ENCODE data around the gene NUTM2A. TPM values are rescaled to one million over a fixed set of nuclear protein-coding genes. Genes with fewer than 3 reads are reported as not detected.
A peak's percentile ranks its signal among the peaks of the same experiment; 100 is the strongest.
"Not testable (repeated sequence)": the region's sequence is repeated elsewhere in the genome, so short reads cannot be mapped to it uniquely, and the experiment has no call there.

Gene NUTM2A, protein sequence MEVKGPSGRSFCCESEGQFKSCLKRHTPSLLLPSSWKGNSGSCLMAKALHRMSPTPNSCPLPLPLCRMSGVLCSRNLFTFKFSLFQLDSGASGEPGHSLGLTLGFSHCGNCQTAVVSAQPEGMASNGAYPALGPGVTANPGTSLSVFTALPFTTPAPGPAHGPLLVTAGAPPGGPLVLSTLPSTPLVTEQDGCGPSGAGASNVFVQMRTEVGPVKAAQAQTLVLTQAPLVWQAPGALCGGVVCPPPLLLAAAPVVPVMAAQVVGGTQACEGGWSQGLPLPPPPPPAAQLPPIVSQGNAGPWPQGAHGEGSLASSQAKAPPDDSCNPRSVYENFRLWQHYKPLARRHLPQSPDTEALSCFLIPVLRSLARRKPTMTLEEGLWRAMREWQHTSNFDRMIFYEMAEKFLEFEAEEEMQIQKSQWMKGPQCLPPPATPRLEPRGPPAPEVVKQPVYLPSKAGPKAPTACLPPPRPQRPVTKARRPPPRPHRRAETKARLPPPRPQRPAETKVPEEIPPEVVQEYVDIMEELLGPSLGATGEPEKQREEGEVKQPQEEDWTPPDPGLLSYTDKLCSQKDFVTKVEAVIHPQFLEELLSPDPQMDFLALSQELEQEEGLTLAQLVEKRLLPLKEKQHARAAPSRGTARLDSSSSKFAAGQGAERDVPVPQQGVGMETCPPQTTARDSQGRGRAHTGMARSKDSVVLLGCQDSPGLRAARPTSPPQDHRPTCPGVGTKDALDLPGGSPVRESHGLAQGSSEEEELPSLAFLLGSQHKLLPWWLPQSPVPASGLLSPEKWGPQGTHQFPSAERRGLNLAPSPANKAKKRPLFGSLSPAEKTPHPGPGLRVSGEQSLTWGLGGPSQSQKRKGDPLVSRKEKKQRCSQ
- polyA plus RNA-seq = under 1 TPM in 1 of 3 donors, not detected in 2; 0.11 TPM

DNA sequence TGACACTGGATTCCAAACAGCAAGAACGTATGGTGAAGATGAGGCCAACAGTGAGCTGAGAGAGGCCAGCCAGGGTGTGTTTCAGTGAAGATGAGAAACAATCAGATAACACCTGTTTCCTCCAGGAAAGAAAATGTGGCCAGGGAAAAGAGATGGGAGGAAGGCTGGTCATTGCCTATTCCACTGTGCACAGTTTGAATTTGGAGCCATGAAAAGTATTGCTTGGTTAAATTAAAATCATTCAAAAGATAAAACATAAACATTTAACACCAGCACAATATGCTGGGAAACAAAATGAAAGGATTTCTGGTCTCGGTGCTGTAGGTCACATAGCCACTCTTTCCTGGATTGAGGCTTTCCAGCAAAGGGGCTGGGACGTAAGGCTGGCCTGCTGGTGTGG, at the start of gene NUTM2A:
TSS of gene NUTM2A (plus strand) at position 301 of the 400 bp plus-strand sequence. CDS start 383 bp downstream, outside the sequence.
- not testable (repeated sequence) for H3K36me3 Mint-ChIP-seq; H3K9me3 Mint-ChIP-seq; DNase-seq; H3K4me3 Mint-ChIP-seq; H3K27me3 Mint-ChIP-seq (ENCODE audit: low read depth in 3 of 3); H3K27ac Mint-ChIP-seq; H3K4me1 Mint-ChIP-seq

- H3K4me1 Mint-ChIP-seq; H3K27me3 Mint-ChIP-seq (ENCODE audit: low read depth in 3 of 3); H3K27ac Mint-ChIP-seq; H3K36me3 Mint-ChIP-seq; H3K9me3 Mint-ChIP-seq; DNase-seq; H3K4me3 Mint-ChIP-seq: not testable (repeated sequence)
Measured at GRCh38 chr10:87177587-87177986, 47.7 kb upstream of the NUTM2A start.

- peak overlapping the region in 1 of 6 donors; percentile 9 for H3K27ac Mint-ChIP-seq
- DNase-seq = not testable (repeated sequence)
Measured at GRCh38 chr10:87184421-87184820, 40.8 kb upstream of the NUTM2A start.

DNA sequence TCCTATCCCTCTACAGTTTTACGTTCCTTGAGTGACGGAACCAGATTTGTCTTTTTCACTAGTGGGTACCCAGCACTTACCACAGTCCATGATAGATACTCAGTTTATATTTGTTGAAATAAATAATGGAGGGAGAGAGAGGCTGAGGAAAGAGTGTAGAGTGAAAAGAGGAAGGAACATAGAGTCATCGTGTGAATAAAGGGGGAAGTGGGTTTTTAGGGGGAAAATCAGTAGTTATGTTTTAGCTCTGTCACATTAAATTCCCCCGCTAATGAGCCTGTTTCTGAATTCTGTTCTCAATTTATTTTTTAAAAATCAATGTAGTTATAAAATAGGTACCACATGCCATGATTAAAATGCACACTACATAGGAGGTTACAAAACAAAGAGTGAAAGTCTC, 39.2 kb upstream of the NUTM2A start:
- H3K4me3 Mint-ChIP-seq; H3K27ac Mint-ChIP-seq; H3K4me1 Mint-ChIP-seq; H3K27me3 Mint-ChIP-seq (ENCODE audit: low read depth in 3 of 3); DNase-seq; H3K9me3 Mint-ChIP-seq: not testable (repeated sequence)
- H3K36me3 Mint-ChIP-seq = peaks cover 32 to 45% (median 40%) of the 10 kb centered on the region in 3 donors

More at GRCh38 chr10:87184421-87184820, 40.8 kb upstream of the NUTM2A start:
- H3K4me3 Mint-ChIP-seq; H3K9me3 Mint-ChIP-seq; H3K4me1 Mint-ChIP-seq; H3K27me3 Mint-ChIP-seq (ENCODE audit: low read depth in 3 of 3): not testable (repeated sequence)
- H3K36me3 Mint-ChIP-seq = peaks cover 31 to 44% (median 40%) of the 10 kb centered on the region in 3 donors

DNA sequence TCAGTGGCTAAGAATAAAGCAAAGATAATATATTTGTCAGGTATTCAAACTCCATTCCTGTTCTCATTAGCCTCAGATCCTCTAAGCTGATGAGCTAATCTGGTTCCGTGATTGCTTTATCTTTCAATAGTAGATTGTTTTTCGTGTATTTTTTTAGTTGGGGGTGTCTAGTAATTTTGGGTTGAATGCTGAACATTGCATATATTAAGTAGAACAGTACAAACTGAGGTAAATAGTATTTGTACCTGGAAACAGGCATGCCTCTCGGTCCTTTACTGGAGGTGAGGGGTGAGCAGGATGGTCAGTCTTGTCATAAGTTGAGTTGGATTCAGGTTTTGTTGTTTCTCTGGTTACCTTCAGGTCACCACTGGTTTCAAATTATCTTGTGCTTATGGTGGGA, 37.7 kb upstream of the NUTM2A start:
- H3K27me3 Mint-ChIP-seq (ENCODE audit: low read depth in 3 of 3); H3K9me3 Mint-ChIP-seq; H3K4me1 Mint-ChIP-seq; H3K27ac Mint-ChIP-seq; H3K4me3 Mint-ChIP-seq; DNase-seq: not testable (repeated sequence)
- peaks cover 34 to 52% (median 40%) of the 10 kb centered on the region in 3 donors for H3K36me3 Mint-ChIP-seq

DNA sequence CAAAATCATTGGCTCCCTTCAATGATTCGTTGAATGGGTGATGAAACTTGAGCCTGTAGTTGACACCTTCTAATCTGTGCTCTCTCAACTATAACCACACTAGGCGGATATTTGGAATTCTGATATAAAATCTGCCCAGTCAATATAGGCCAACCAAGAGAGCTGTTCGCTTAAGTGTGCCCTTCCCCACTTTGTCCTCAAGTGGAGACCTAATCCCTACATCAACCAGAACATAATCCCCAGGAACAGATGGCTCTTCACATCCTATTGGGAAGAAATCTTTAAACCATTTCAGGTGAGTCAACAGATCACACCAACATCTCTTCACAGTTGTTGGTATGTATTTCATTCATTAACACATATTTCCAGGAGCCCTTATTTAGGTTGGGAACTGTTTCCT, 33.4 kb upstream of the NUTM2A start:
- H3K27ac Mint-ChIP-seq; H3K27me3 Mint-ChIP-seq (ENCODE audit: low read depth in 3 of 3); H3K4me3 Mint-ChIP-seq; H3K4me1 Mint-ChIP-seq; DNase-seq; H3K9me3 Mint-ChIP-seq: not testable (repeated sequence)
- peaks cover 15 to 34% (median 20%) of the 10 kb centered on the region in 3 donors for H3K36me3 Mint-ChIP-seq

GRCh38 chr10:87200924-87201323, 24.3 kb upstream of the NUTM2A start:
- not testable (repeated sequence) for H3K9me3 Mint-ChIP-seq, H3K36me3 Mint-ChIP-seq
- DNase-seq = peak; percentile 27 to 57 (median 30)
- H3K27ac Mint-ChIP-seq = peak overlapping the region in 4 of 6 donors; percentile 48 to 70 (median 62)
- peaks cover 2 to 12% (median 4%) of the 10 kb centered on the region in 3 donors for H3K27me3 Mint-ChIP-seq (ENCODE audit: low read depth in 3 of 3)
- H3K4me1 Mint-ChIP-seq = peaks cover 18 to 26% of the 10 kb centered on the region in 2 donors
- H3K4me3 Mint-ChIP-seq = peak overlapping the region; percentile 18 to 76 (median 44)

- H3K4me1 Mint-ChIP-seq = peaks cover 18 to 26% of the 10 kb centered on the region in 2 donors
- not testable (repeated sequence) for H3K36me3 Mint-ChIP-seq, DNase-seq, H3K27ac Mint-ChIP-seq, H3K4me3 Mint-ChIP-seq, H3K9me3 Mint-ChIP-seq
- H3K27me3 Mint-ChIP-seq (ENCODE audit: low read depth in 3 of 3) = peaks cover 3 to 12% (median 4%) of the 10 kb centered on the region in 3 donors
Measured at GRCh38 chr10:87204801-87205200, 20.4 kb upstream of the NUTM2A start.

GRCh38 chr10:87206922-87207321, 18.3 kb upstream of the NUTM2A start:
- peaks cover 3 to 10% (median 4%) of the 10 kb centered on the region in 3 donors for H3K27me3 Mint-ChIP-seq (ENCODE audit: low read depth in 3 of 3)
- peaks cover 13 to 20% of the 10 kb centered on the region in 2 donors for H3K4me1 Mint-ChIP-seq
- H3K27ac Mint-ChIP-seq, H3K4me3 Mint-ChIP-seq, H3K36me3 Mint-ChIP-seq, H3K9me3 Mint-ChIP-seq, DNase-seq: not testable (repeated sequence)

DNA sequence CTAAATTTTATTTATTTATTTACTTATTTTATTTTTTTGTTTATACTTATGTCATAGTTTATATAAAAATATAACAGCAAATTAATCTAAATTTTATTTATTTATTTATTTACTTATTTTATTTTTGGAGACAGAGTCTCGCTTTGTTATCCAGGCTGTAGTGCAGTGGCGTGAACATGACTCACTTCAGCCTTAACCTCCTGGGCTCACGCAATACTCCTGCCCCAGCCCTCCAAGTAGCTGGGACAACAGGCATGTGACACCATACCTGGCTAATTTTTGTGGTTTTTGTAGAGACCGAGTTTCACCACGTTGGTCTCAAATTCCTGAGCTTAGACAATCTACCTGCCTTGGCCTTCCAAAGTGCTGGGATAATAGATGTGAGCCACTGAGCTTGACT, 14.9 kb upstream of the NUTM2A start:
- not testable (repeated sequence) for H3K27me3 Mint-ChIP-seq (ENCODE audit: low read depth in 3 of 3); H3K36me3 Mint-ChIP-seq; H3K27ac Mint-ChIP-seq; H3K4me3 Mint-ChIP-seq; H3K9me3 Mint-ChIP-seq; DNase-seq
- peaks cover 12% of the 10 kb centered on the region in 2 donors for H3K4me1 Mint-ChIP-seq

- H3K4me1 Mint-ChIP-seq = peaks cover 22 to 26% of the 10 kb centered on the region in 2 donors
- H3K36me3 Mint-ChIP-seq; H3K4me3 Mint-ChIP-seq; H3K27me3 Mint-ChIP-seq (ENCODE audit: low read depth in 3 of 3); H3K9me3 Mint-ChIP-seq; H3K27ac Mint-ChIP-seq; DNase-seq: not testable (repeated sequence)
Measured at GRCh38 chr10:87211848-87212247, 13.4 kb upstream of the NUTM2A start.

- DNase-seq; H3K4me3 Mint-ChIP-seq; H3K9me3 Mint-ChIP-seq; H3K27me3 Mint-ChIP-seq (ENCODE audit: low read depth in 3 of 3); H3K27ac Mint-ChIP-seq; H3K36me3 Mint-ChIP-seq: not testable (repeated sequence)
- peaks cover 34 to 38% of the 10 kb centered on the region in 2 donors for H3K4me1 Mint-ChIP-seq
Measured at GRCh38 chr10:87213150-87213765, 12.0 kb upstream of the NUTM2A start.

DNA sequence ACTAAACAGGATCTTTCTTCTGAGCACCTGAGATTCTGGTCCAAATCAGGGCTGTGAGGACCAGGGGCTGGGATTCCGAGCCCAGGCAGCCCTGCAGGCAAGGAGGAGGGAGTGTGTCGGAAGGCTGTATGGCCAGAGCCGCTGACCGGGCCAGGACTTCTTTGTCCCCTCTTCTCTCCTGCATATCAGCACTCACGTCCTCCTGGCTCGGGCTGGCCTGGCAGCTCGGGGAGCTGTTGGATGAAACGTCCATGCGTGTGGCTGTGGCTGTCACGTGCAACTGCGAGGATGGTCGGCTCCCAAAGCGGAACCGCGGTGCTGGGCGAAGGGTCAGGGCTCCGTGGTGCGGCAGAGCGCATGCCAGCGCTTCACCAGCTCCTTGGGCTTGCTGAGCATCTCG, 11.4 kb upstream of the NUTM2A start:
- not testable (repeated sequence) for DNase-seq; H3K36me3 Mint-ChIP-seq; H3K27me3 Mint-ChIP-seq (ENCODE audit: low read depth in 3 of 3); H3K9me3 Mint-ChIP-seq
- peak overlapping the region in 1 of 5 donors; percentile 3 for H3K4me3 Mint-ChIP-seq
- H3K27ac Mint-ChIP-seq = peak overlapping the region in 2 of 6 donors; percentile 20 to 77
- peaks cover 40 to 43% of the 10 kb centered on the region in 2 donors for H3K4me1 Mint-ChIP-seq

- Mint-ChIP-seq H3K4me3 (peak overlapping the region in 4 of 5 donors; percentile 50 to 64 (median 56)), H3K27ac (peak overlapping the region in 5 of 6 donors; percentile 17 to 85 (median 73)), H3K4me1 (peaks cover 43 to 47% of the 10 kb centered on the region in 2 donors)
- peak; percentile 38 to 44 (median 44) for DNase-seq
- not testable (repeated sequence) for H3K9me3 Mint-ChIP-seq; H3K36me3 Mint-ChIP-seq; H3K27me3 Mint-ChIP-seq (ENCODE audit: low read depth in 3 of 3)
Measured at GRCh38 chr10:87216120-87216519, 9.1 kb upstream of the NUTM2A start.

All from immature natural killer cell (primary cell).